SH-SY5Y (cell line): ENCODE results near the gene NOVA2.

Source experiments
- GATA2 ChIP-seq: IDR thresholded peaks from 2 replicates; pipeline ENCODE4 v1.6.1; 2011; ENCODE audit warnings: mild to moderate bottlenecking, low read depth, low read length
- GATA3 ChIP-seq: IDR thresholded peaks from 2 replicates; pipeline ENCODE4 v1.6.1; 2011; ENCODE audit warnings: low read depth, mild to moderate bottlenecking, low read length, moderate library complexity

GRCh38 chr19:45908956-45909355 lies 64.7 kb downstream of the NOVA2 start:
- no peak for TF ChIP-seq GATA3
- no peak for TF ChIP-seq GATA2
